GM12878 (cell line): ENCODE measurements around the gene ACOT12. TPM values are rescaled to one million over a fixed set of nuclear protein-coding genes. Genes with fewer than 3 reads are reported as not detected.

ENCODE experiments used
- ATAC-seq: fragments of 200-7000 bp; cut with Tn5 transposase; 3 replicates; pipeline ENCODE4 v1.9.1; 2020; ENCODE audit warnings: mild to moderate bottlenecking, moderate library complexity
- BruUV-seq: library from RNA; stranded (reverse); fragments of 400-500 nt; replicated peaks from 2 replicates; lab custom pipeline; 2021; lab: Mats Ljungman, UMichigan
- CTCF ChIA-PET: fragments of 300-600 bp; sonication (Branson Sonifier 250); formaldehyde crosslinking; extraction: SDS; loops from one replicate; lab custom pipeline; 2021; ENCODE audit warnings: inconsistent platforms; lab: Yijun Ruan, JAX
- POLR2A ChIA-PET: fragments of 350-600 bp; formaldehyde crosslinking; extraction: SDS; loops from one replicate; lab custom pipeline; 2021; ENCODE audit warnings: inconsistent platforms; lab: Charles Lee
- RAD21 ChIA-PET: fragments of 300-600 bp; sonication (Branson Sonifier 250); formaldehyde crosslinking; loops from one replicate; lab custom pipeline; 2023; ENCODE audit warnings: antibody characterized with exemption; ENCODE audit not compliant: unreplicated experiment; lab: Charles Lee
- SMC1A ChIA-PET: fragments of 300-600 bp; sonication (Branson Sonifier 250); formaldehyde crosslinking; loops from one replicate; lab custom pipeline; 2023; ENCODE audit not compliant: unreplicated experiment, uncharacterized antibody; lab: Charles Lee
- DNase-seq: peaks from one replicate; pipeline ENCODE4 v3.0.0-alpha.2; 2011; ENCODE audit warnings: low read depth, low spot score
- FAIRE-seq: peaks from 3 replicates; lab custom pipeline; 2011; peaks lifted over from hg19 to GRCh38; lab: Jason Lieb, UNC
- H2AFZ ChIP-seq: 2 replicates; pipeline ENCODE4 v1.6.0; 2011; ENCODE audit warnings: low read depth, low read length, control low read depth; ENCODE audit not compliant: control insufficient read depth
- H3K27ac ChIP-seq: 2 replicates; pipeline ENCODE4 v1.5.1; 2011; ENCODE audit warnings: control low read depth; ENCODE audit not compliant: control insufficient read depth, insufficient read depth
- H3K27me3 ChIP-seq, 2 experiments: replicated peaks in 1 of 2; 2 replicates each; pipeline versions ENCODE4 v1.6.0 to v1.6.1; 2011; ENCODE audit warnings: low read length in 1 of 2; ENCODE audit not compliant: control insufficient read depth in 2 of 2, insufficient read depth in 2 of 2
- H3K36me3 ChIP-seq, 2 experiments: 2 replicates each; pipeline ENCODE4 v1.5.1; 2011; ENCODE audit warnings: low read length in 1 of 2; ENCODE audit not compliant: control insufficient read depth in 2 of 2, insufficient read depth in 2 of 2
- H3K4me1 ChIP-seq: 2 replicates; pipeline ENCODE4 v1.6.1; 2011; ENCODE audit warnings: mild to moderate bottlenecking, low read length, moderate library complexity, mixed read lengths; ENCODE audit not compliant: control insufficient read depth, insufficient read depth
- H3K4me2 ChIP-seq: 2 replicates; pipeline ENCODE4 v1.6.0; 2011; ENCODE audit warnings: control low read depth; ENCODE audit not compliant: control insufficient read depth, insufficient read depth
- H3K4me3 ChIP-seq: fragments of 200-600 bp; sonication (generic); 2 replicates; pipeline ENCODE4 v1.5.1; 2016
- H3K79me2 ChIP-seq: 2 replicates; pipeline ENCODE4 v1.6.0; 2011; ENCODE audit warnings: low read length; ENCODE audit not compliant: control insufficient read depth, insufficient read depth
- H3K9ac ChIP-seq: 2 replicates; pipeline ENCODE4 v1.8.0; 2011; ENCODE audit warnings: low read length, control low read depth, mixed read lengths; ENCODE audit not compliant: control insufficient read depth, insufficient read depth
- H3K9me3 ChIP-seq: replicated peaks from 3 replicates; pipeline ENCODE4 v1.5.1; 2011; ENCODE audit warnings: mild to moderate bottlenecking, low read length; ENCODE audit not compliant: control insufficient read depth, insufficient read depth
- H4K20me1 ChIP-seq: 2 replicates; pipeline ENCODE4 v1.6.0; 2011; ENCODE audit not compliant: control insufficient read depth, insufficient read depth
- CBX3 ChIP-seq: fragments of 200-600 bp; sonication (generic); IDR thresholded peaks from 2 replicates; pipeline ENCODE4 v1.6.1; 2016; ENCODE audit warnings: low read depth, borderline replicate concordance
- SREBF2 ChIP-seq: IDR thresholded peaks from 2 replicates; pipeline ENCODE4 v1.6.1; 2012; ENCODE audit warnings: mild to moderate bottlenecking, low read length
- YY1 ChIP-seq: IDR thresholded peaks from 2 replicates; pipeline ENCODE4 v1.6.1; 2011; ENCODE audit warnings: low read depth, mild to moderate bottlenecking, low read length
- WGBS: methylation state at CpG from one replicate; pipeline ENCODE4 v1.1.6; 2016; ENCODE audit warnings: low lambda C conversion rate; ENCODE audit not compliant: insufficient replicate concordance, insufficient coverage; ENCODE audit errors: missing lambda C conversion rate; 5-methylcytosine and 5-hydroxymethylcytosine counted together
- in situ Hi-C: fragments of 300-500 bp; cut with MboI; formaldehyde crosslinking; loops from 9 replicates; pipeline ENCODE4 v1.14.3; 2018; ENCODE audit warnings: mixed read lengths
- intact Hi-C: fragments of 100-400 bp; cut with micrococcal nuclease; formaldehyde crosslinking; loops from one replicate; pipeline ENCODE4 v1.14.2; 2022; ENCODE audit not compliant: unreplicated experiment
- polyA plus RNA-seq, 11 experiments: library from polyadenylated mRNA; depleted of rRNA in 4 of 11; unstranded in 6 of 11; stranded (reverse) in 5 of 11; fragments of >200 nt; fragmentation: Nextera tagmentation in 4 of 11; fragmentation: Illumina TruSeq in 1 of 11; extraction: Ambion mirVana in 4 of 11; extraction: Trizol in 1 of 11; gene quantifications; 1 replicate in 1 of 11; 2 replicates in 10 of 11; pipeline versions ENCODE4 v1.2.1 to v1.2.3, GENCODE V29; 2011 to 2016; ENCODE audit warnings: inconsistent platforms in 2 of 11, missing spikeins in 2 of 11, low read depth in 1 of 11
- total RNA-seq, 4 experiments: library from RNA; depleted of rRNA in 3 of 4; stranded (reverse); fragments of >200 nt in 3 of 4; fragmentation: Illumina TruSeq in 1 of 4; extraction: Trizol in 1 of 4; gene quantifications; 2 replicates each; pipeline versions ENCODE4 v1.2.1 to v1.2.3, GENCODE V29; 2013 to 2021
- TF ChIP-seq, protein P1 (sequence below): fragments of 450-650 bp; IDR thresholded peaks from 2 replicates; pipeline ENCODE4 v1.6.1; 2017; ENCODE audit warnings: borderline replicate concordance
- TF ChIP-seq, protein P2 (sequence below): fragments of 450-650 bp; IDR thresholded peaks from 2 replicates; pipeline ENCODE4 v1.6.1; 2017; ENCODE audit warnings: mild to moderate bottlenecking, moderate library complexity
- TF ChIP-seq, protein P3 (sequence below): IDR thresholded peaks from 2 replicates; pipeline ENCODE4 v1.6.1; 2012; ENCODE audit warnings: improper control_type of control experiment, low read depth, low read length; ENCODE audit not compliant: insufficient replicate concordance
- TF ChIP-seq, protein P4 (sequence below): fragments of 450-650 bp; IDR thresholded peaks from 2 replicates; pipeline ENCODE4 v1.6.1; 2017; ENCODE audit warnings: antibody characterized with exemption, mild to moderate bottlenecking, moderate library complexity

The ACOT12 gene
- total and polyA plus RNA-seq, 10 of the 15 experiments (the other 5 are each of a cell fraction or from before 2014, with no cell fraction given) = 0.08 TPM; not detected in 9

DNA sequence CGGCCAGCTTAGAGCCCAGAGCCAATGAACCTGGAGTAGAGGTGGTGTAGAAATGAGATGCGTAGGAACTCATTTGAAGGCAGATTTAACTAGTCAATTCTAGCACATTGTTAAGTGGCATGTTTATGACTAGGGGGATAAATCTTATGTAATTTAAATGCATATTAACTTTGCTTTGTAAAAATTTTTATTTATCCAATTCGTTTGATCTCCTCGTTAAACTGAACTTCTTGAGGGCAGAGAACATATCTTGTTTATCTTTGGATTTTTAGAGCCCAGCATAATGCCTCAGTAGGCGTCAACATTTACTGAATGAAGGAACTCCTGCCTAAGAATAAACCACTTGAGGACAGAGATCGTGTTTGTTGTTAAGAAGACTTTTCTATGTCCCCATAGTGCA, 41.1 kb upstream of the ACOT12 start:
- RAD21 ChIA-PET = interaction anchor here (0.7 kb wide), 1 partner anchor 483 kb away, joined by 4 read pairs; no protein-coding TSS in a partner anchor
- Histone ChIP-seq H3K4me1 (no peaks in the 10 kb centered on the region), H3K4me3 (no peak overlapping the region), H2AFZ (no peak overlapping the region)
- TF ChIP-seq SREBF2 = no peak
- TF ChIP-seq, protein P1, sequence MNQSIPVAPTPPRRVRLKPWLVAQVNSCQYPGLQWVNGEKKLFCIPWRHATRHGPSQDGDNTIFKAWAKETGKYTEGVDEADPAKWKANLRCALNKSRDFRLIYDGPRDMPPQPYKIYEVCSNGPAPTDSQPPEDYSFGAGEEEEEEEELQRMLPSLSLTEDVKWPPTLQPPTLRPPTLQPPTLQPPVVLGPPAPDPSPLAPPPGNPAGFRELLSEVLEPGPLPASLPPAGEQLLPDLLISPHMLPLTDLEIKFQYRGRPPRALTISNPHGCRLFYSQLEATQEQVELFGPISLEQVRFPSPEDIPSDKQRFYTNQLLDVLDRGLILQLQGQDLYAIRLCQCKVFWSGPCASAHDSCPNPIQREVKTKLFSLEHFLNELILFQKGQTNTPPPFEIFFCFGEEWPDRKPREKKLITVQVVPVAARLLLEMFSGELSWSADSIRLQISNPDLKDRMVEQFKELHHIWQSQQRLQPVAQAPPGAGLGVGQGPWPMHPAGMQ = no peak
- TF ChIP-seq, protein P2, sequence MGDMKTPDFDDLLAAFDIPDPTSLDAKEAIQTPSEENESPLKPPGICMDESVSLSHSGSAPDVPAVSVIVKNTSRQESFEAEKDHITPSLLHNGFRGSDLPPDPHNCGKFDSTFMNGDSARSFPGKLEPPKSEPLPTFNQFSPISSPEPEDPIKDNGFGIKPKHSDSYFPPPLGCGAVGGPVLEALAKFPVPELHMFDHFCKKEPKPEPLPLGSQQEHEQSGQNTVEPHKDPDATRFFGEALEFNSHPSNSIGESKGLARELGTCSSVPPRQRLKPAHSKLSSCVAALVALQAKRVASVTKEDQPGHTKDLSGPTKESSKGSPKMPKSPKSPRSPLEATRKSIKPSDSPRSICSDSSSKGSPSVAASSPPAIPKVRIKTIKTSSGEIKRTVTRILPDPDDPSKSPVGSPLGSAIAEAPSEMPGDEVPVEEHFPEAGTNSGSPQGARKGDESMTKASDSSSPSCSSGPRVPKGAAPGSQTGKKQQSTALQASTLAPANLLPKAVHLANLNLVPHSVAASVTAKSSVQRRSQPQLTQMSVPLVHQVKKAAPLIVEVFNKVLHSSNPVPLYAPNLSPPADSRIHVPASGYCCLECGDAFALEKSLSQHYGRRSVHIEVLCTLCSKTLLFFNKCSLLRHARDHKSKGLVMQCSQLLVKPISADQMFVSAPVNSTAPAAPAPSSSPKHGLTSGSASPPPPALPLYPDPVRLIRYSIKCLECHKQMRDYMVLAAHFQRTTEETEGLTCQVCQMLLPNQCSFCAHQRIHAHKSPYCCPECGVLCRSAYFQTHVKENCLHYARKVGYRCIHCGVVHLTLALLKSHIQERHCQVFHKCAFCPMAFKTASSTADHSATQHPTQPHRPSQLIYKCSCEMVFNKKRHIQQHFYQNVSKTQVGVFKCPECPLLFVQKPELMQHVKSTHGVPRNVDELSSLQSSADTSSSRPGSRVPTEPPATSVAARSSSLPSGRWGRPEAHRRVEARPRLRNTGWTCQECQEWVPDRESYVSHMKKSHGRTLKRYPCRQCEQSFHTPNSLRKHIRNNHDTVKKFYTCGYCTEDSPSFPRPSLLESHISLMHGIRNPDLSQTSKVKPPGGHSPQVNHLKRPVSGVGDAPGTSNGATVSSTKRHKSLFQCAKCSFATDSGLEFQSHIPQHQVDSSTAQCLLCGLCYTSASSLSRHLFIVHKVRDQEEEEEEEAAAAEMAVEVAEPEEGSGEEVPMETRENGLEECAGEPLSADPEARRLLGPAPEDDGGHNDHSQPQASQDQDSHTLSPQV = no peak
- no peak for TF ChIP-seq CBX3
- TF ChIP-seq, protein P3, sequence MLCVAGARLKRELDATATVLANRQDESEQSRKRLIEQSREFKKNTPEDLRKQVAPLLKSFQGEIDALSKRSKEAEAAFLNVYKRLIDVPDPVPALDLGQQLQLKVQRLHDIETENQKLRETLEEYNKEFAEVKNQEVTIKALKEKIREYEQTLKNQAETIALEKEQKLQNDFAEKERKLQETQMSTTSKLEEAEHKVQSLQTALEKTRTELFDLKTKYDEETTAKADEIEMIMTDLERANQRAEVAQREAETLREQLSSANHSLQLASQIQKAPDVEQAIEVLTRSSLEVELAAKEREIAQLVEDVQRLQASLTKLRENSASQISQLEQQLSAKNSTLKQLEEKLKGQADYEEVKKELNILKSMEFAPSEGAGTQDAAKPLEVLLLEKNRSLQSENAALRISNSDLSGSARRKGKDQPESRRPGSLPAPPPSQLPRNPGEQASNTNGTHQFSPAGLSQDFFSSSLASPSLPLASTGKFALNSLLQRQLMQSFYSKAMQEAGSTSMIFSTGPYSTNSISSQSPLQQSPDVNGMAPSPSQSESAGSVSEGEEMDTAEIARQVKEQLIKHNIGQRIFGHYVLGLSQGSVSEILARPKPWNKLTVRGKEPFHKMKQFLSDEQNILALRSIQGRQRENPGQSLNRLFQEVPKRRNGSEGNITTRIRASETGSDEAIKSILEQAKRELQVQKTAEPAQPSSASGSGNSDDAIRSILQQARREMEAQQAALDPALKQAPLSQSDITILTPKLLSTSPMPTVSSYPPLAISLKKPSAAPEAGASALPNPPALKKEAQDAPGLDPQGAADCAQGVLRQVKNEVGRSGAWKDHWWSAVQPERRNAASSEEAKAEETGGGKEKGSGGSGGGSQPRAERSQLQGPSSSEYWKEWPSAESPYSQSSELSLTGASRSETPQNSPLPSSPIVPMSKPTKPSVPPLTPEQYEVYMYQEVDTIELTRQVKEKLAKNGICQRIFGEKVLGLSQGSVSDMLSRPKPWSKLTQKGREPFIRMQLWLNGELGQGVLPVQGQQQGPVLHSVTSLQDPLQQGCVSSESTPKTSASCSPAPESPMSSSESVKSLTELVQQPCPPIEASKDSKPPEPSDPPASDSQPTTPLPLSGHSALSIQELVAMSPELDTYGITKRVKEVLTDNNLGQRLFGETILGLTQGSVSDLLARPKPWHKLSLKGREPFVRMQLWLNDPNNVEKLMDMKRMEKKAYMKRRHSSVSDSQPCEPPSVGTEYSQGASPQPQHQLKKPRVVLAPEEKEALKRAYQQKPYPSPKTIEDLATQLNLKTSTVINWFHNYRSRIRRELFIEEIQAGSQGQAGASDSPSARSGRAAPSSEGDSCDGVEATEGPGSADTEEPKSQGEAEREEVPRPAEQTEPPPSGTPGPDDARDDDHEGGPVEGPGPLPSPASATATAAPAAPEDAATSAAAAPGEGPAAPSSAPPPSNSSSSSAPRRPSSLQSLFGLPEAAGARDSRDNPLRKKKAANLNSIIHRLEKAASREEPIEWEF = no peak
- TF ChIP-seq, protein P4, sequence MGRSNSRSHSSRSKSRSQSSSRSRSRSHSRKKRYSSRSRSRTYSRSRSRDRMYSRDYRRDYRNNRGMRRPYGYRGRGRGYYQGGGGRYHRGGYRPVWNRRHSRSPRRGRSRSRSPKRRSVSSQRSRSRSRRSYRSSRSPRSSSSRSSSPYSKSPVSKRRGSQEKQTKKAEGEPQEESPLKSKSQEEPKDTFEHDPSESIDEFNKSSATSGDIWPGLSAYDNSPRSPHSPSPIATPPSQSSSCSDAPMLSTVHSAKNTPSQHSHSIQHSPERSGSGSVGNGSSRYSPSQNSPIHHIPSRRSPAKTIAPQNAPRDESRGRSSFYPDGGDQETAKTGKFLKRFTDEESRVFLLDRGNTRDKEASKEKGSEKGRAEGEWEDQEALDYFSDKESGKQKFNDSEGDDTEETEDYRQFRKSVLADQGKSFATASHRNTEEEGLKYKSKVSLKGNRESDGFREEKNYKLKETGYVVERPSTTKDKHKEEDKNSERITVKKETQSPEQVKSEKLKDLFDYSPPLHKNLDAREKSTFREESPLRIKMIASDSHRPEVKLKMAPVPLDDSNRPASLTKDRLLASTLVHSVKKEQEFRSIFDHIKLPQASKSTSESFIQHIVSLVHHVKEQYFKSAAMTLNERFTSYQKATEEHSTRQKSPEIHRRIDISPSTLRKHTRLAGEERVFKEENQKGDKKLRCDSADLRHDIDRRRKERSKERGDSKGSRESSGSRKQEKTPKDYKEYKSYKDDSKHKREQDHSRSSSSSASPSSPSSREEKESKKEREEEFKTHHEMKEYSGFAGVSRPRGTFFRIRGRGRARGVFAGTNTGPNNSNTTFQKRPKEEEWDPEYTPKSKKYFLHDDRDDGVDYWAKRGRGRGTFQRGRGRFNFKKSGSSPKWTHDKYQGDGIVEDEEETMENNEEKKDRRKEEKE = no peak
- TF ChIP-seq YY1 = no peak
- TF ChIP-seq, all 136 proteins: peak for 0
- POLR2A ChIA-PET = interaction anchor here (0.7 kb wide), 1 partner anchor 32 kb away, joined by 7 read pairs; no protein-coding TSS in a partner anchor
- no peak overlapping the region for H3K27ac ChIP-seq
- no peak overlapping the region for H3K9ac ChIP-seq
- SMC1A ChIA-PET = no interaction called here
- CTCF ChIA-PET = interaction anchor here (0.8 to 1.6 kb wide), 2 partner anchors 10 to 791 kb away, joined by 4 to 5 read pairs; no protein-coding TSS in a partner anchor
- no peaks in the 10 kb centered on the region for H3K9me3 ChIP-seq
- DNase-seq = no peak
- 97% methylated on average over 6 of the region's 6 CpGs for WGBS
- H3K4me2 ChIP-seq = no peak overlapping the region
- H3K79me2 ChIP-seq = no peaks in the 10 kb centered on the region
- no peaks in the 10 kb centered on the region for H3K27me3 ChIP-seq
- FAIRE-seq = no peak
- no TSS peak for BruUV-seq
- H3K36me3 ChIP-seq = no peaks in the 10 kb centered on the region
- intact Hi-C loops (no loop called here), in situ Hi-C loops (no loop called here)
- ATAC-seq = no peak
- no peaks in the 10 kb centered on the region for H4K20me1 ChIP-seq
